Sigmoid colon (tissue), 7 donors: ENCODE measurements around the gene MDK. TPM values are rescaled to one million over a fixed set of nuclear protein-coding genes. Genes with fewer than 3 reads are reported as not detected.

Source experiments
- DNase-seq: peaks from one replicate; pipeline ENCODE4 v3.0.0-alpha.2; 2019
- H3K27ac ChIP-seq, 4 donors: fragments of 200-600 bp; sonication (generic); one replicate each; pipeline ENCODE4 v1.5.1; 2016 to 2019; ENCODE audit warnings: mild to moderate bottlenecking in 1 of 4
- H3K27me3 ChIP-seq, 3 donors: fragments of 200-600 bp; sonication (generic); one replicate each; pipeline ENCODE4 v1.5.1; 2019; ENCODE audit warnings: mild to moderate bottlenecking in 1 of 3
- H3K36me3 ChIP-seq, 4 donors: fragments of 200-600 bp; sonication (generic); one replicate each; pipeline ENCODE4 v1.5.1; 2016 to 2019
- H3K4me1 ChIP-seq, 4 donors: fragments of 200-600 bp; sonication (generic); one replicate each; pipeline ENCODE4 v1.5.1; 2017 to 2019
- H3K4me3 ChIP-seq, 4 donors: fragments of 200-600 bp; sonication (generic); one replicate each; pipeline ENCODE4 v1.5.1; 2017 to 2019; ENCODE audit warnings: mild to moderate bottlenecking in 2 of 4, moderate library complexity in 1 of 4
- H3K9me3 ChIP-seq, 4 donors: fragments of 200-600 bp in 3 of 4; sonication (generic) in 3 of 4; one replicate each; pipeline versions ENCODE4 v1.5.1 to v1.6.1; 2013 to 2019
- EP300 ChIP-seq, 4 donors: sonication (generic); formaldehyde crosslinking; IDR thresholded peaks; one replicate each; pipeline ENCODE4 v1.6.1; 2017; ENCODE audit warnings: antibody characterized with exemption in 4 of 4
- POLR2A ChIP-seq, 2 donors: fragments of 450-650 bp; IDR thresholded peaks; one replicate each; pipeline ENCODE4 v1.6.1; 2016; ENCODE audit warnings: antibody characterized with exemption in 2 of 2, mild to moderate bottlenecking in 2 of 2, moderate library complexity in 2 of 2
- POLR2AphosphoS5 ChIP-seq, 4 donors: sonication (generic); formaldehyde crosslinking; IDR thresholded peaks; one replicate each; pipeline ENCODE4 v1.6.1; 2017; ENCODE audit warnings: antibody characterized with exemption in 4 of 4
- WGBS, 2 donors: extraction: QIAGEN DNeasy Blood & Tissue Kit; methylation state at CpG; one replicate each; pipeline ENCODE4 v1.1.7; 2013; 5-methylcytosine and 5-hydroxymethylcytosine counted together
- intact Hi-C: fragments of 100-400 bp; cut with DNase I; formaldehyde crosslinking; loops from one replicate; pipeline ENCODE4 v1.15.1; 2023
- polyA plus RNA-seq, 3 donors: library from polyadenylated mRNA; stranded (reverse); fragments of 200-250 nt; gene quantifications; one replicate each; pipeline ENCODE4 v1.2.3, GENCODE V29; 2013
- total RNA-seq, 4 donors: library from RNA; depleted of rRNA; stranded (reverse); fragments of >200 nt; gene quantifications; one replicate each; pipeline ENCODE4 v1.1.0, GENCODE V29; 2016
- TF ChIP-seq, protein P1 (sequence below), 4 experiments: fragments of 450-650 bp in 3 of 4; fragments of 200-600 bp in 1 of 4; IDR thresholded peaks; one replicate each; pipeline ENCODE4 v1.5.1; 2016 to 2019; ENCODE audit warnings: antibody characterized with exemption in 4 of 4, mild to moderate bottlenecking in 3 of 4, moderate library complexity in 2 of 4
- donor health status: healthy with polysubstance abuse.
- donor health status: Bipolar disorder and iron deficiency.
- donor health status: healthy.

Gene MDK
- total and polyA plus RNA-seq, 7 donors = 10.7 to 403 (median 49.9) TPM

DNA sequence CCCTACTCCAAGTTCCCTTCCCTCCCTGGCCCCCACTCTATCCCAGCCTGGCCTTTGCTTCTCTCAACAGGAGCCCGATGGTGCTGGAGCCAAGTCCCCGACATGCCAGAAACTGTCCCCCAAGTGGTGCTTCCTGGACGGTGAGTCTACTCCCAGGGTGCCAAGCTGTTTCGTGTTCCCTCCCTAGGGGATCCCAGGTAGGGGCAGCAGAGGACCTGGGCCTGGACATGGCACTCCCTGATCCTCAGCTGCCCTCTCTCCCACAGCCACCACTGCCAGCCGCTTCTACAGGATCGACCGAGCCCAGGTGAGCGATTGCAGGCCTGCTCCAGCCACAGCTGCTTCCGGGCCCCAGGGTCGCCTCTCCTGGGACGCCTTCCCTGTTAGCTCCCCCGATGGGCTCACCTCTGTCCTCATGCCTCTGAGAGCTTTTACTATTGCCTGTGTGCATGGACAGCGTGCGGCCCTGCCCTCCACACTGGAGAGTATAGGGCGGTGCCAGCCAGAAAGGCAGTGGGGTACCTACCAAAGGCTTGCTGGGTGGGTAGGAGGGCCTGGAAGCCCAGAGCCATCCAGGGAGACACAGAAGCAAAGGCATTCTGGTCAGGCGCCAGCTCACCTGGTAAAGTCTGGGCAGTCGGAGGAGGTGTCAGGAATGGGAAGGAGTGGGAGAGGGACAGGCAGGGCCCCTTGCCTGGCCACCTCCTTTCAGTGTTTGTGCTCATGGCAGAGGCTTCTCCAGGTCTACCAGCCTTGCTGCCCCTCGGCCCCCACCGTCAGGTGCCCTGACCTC lies 5.0 kb upstream of the MDK start:
- Histone ChIP-seq H3K4me1 (peaks cover 0 to 25% (median 19%) of the 10 kb centered on the region in 4 donors), H3K27me3 (peaks cover 0 to 8% (median 0%) of the 10 kb centered on the region in 3 donors), H3K36me3 (peaks cover 12 to 58% (median 34%) of the 10 kb centered on the region in 4 donors), H3K9me3 (no peaks in the 10 kb centered on the region), H3K4me3 (no peak overlapping the region), H3K27ac (no peak overlapping the region)
- TF ChIP-seq POLR2A (IDR thresholded peaks at IDR 0.05) = no peak
- TF ChIP-seq, protein P1, sequence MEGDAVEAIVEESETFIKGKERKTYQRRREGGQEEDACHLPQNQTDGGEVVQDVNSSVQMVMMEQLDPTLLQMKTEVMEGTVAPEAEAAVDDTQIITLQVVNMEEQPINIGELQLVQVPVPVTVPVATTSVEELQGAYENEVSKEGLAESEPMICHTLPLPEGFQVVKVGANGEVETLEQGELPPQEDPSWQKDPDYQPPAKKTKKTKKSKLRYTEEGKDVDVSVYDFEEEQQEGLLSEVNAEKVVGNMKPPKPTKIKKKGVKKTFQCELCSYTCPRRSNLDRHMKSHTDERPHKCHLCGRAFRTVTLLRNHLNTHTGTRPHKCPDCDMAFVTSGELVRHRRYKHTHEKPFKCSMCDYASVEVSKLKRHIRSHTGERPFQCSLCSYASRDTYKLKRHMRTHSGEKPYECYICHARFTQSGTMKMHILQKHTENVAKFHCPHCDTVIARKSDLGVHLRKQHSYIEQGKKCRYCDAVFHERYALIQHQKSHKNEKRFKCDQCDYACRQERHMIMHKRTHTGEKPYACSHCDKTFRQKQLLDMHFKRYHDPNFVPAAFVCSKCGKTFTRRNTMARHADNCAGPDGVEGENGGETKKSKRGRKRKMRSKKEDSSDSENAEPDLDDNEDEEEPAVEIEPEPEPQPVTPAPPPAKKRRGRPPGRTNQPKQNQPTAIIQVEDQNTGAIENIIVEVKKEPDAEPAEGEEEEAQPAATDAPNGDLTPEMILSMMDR (IDR thresholded peaks at IDR 0.05) = no peak
- TF ChIP-seq POLR2AphosphoS5 (IDR thresholded peaks at IDR 0.05) = no peak
- WGBS, 2 donors = 91 to 93% methylated on average over 19 of the region's 19 CpGs
- DNase-seq = no peak
- intact Hi-C loops = no loop called here

GRCh38 chr11:46377290-46377689 lies 4.2 kb upstream of the MDK start:
- DNase-seq = no peak
- Histone ChIP-seq H3K9me3 (no peaks in the 10 kb centered on the region), H3K27ac (no peak overlapping the region), H3K36me3 (peaks cover 6 to 50% (median 31%) of the 10 kb centered on the region in 4 donors), H3K4me3 (no peak overlapping the region), H3K27me3 (peaks cover 4 to 16% (median 7%) of the 10 kb centered on the region in 3 donors), H3K4me1 (peaks cover 0 to 33% (median 26%) of the 10 kb centered on the region in 4 donors)
- no peak for TF ChIP-seq POLR2A (IDR thresholded peaks at IDR 0.05)
- TF ChIP-seq EP300 (IDR thresholded peaks at IDR 0.05) = no peak
- TF ChIP-seq, protein P1 (IDR thresholded peaks at IDR 0.05) = no peak
- TF ChIP-seq POLR2AphosphoS5 (IDR thresholded peaks at IDR 0.05) = no peak
- intact Hi-C loops = no loop called here
- 95% methylated on average over 11 of the region's 11 CpGs for WGBS, 2 donors

DNA sequence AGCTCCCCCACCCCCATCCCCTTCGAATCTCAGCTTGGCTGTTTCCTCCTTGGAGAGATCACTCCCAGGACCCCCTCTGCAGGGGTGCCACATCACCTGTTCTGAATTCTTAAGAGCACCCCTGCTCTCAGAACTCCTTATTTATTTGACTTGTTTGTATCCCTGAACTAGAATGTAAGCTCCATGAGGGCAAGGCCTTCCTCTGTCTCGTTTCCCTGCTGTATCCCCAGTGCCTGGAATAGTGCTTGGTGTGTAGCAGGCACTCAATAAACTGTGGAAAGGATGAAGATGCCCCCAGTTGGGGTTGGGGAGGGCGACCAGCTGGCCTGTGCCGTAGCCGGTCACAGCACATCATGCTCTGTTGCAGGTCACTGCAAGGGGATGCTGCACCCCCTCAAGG lies 3.6 kb upstream of the MDK start:
- intact Hi-C loops = no loop called here
- Histone ChIP-seq H3K4me3 (no peak overlapping the region), H3K4me1 (peaks cover 0 to 38% (median 31%) of the 10 kb centered on the region in 4 donors), H3K36me3 (peaks cover 6 to 44% (median 28%) of the 10 kb centered on the region in 4 donors), H3K27me3 (peaks cover 8 to 21% (median 13%) of the 10 kb centered on the region in 3 donors), H3K27ac (no peak overlapping the region), H3K9me3 (no peaks in the 10 kb centered on the region)
- WGBS, 2 donors = 91 to 96% methylated on average over 5 of the region's 5 CpGs
- TF ChIP-seq POLR2A (IDR thresholded peaks at IDR 0.05) = no peak
- TF ChIP-seq EP300 (IDR thresholded peaks at IDR 0.05) = no peak
- no peak for TF ChIP-seq POLR2AphosphoS5 (IDR thresholded peaks at IDR 0.05)
- TF ChIP-seq, protein P1 (IDR thresholded peaks at IDR 0.05) = no peak
- DNase-seq = no peak

- H3K36me3 ChIP-seq = peaks cover 6 to 43% (median 27%) of the 10 kb centered on the region in 4 donors
- H3K27ac ChIP-seq = no peak overlapping the region
- WGBS, 2 donors = 87 to 91% methylated on average over 10 of the region's 10 CpGs
- DNase-seq = no peak
- TF ChIP-seq POLR2A (IDR thresholded peaks at IDR 0.05) (no peak), EP300 (IDR thresholded peaks at IDR 0.05) (no peak), POLR2AphosphoS5 (IDR thresholded peaks at IDR 0.05) (no peak)
- TF ChIP-seq, protein P1 (IDR thresholded peaks at IDR 0.05) = no peak
- intact Hi-C loops = no loop called here
- no peak overlapping the region for H3K4me3 ChIP-seq
- H3K27me3 ChIP-seq = peaks cover 9 to 26% (median 17%) of the 10 kb centered on the region in 3 donors
- peaks cover 0 to 39% (median 32%) of the 10 kb centered on the region in 4 donors for H3K4me1 ChIP-seq
- no peaks in the 10 kb centered on the region for H3K9me3 ChIP-seq
Measured at GRCh38 chr11:46378296-46378695, 3.2 kb upstream of the MDK start.
